HEK293T (cell line): Measurements from ENCODE around the gene MYH7.

Experiments used
- CTCF ChIA-PET: fragments of 350-600 bp; formaldehyde crosslinking; extraction: SDS; loops from one replicate; lab custom pipeline; 2021; ENCODE audit warnings: antibody characterized with exemption, inconsistent platforms; lab: Yijun Ruan, JAX
- POLR2A ChIA-PET: fragments of 350-600 bp; formaldehyde crosslinking; extraction: SDS; loops from one replicate; lab custom pipeline; 2020; ENCODE audit warnings: antibody characterized with exemption, inconsistent platforms; lab: Yijun Ruan, JAX
- DNase-seq: peaks from one replicate; pipeline ENCODE4 v3.0.0; 2012; ENCODE audit warnings: mixed read lengths; ENCODE audit errors: extremely low spot score
- ARNT ChIP-seq: fragments of 450-650 bp; IDR thresholded peaks from 2 replicates; pipeline ENCODE4 v1.6.1; 2017; ENCODE audit warnings: mild to moderate bottlenecking
- BHLHE40 ChIP-seq: fragments of 450-650 bp; IDR thresholded peaks from 2 replicates; pipeline ENCODE4 v1.6.1; 2016; ENCODE audit warnings: mild to moderate bottlenecking, moderate library complexity, borderline replicate concordance
- CTBP1 ChIP-seq: fragments of 450-650 bp; IDR thresholded peaks from 2 replicates; pipeline ENCODE4 v1.6.1; 2016; ENCODE audit warnings: borderline replicate concordance
- ELF4 ChIP-seq: fragments of 450-650 bp; IDR thresholded peaks from 2 replicates; pipeline ENCODE4 v1.6.1; 2017; ENCODE audit warnings: antibody characterized with exemption
- FOXA1 ChIP-seq: fragments of 450-650 bp; IDR thresholded peaks from 2 replicates; pipeline ENCODE4 v1.6.1; 2016; ENCODE audit warnings: mild to moderate bottlenecking
- FOXK2 ChIP-seq: fragments of 450-650 bp; IDR thresholded peaks from 2 replicates; pipeline ENCODE4 v1.6.1; 2016; ENCODE audit warnings: mild to moderate bottlenecking
- FOXM1 ChIP-seq: fragments of 450-650 bp; IDR thresholded peaks from 2 replicates; pipeline ENCODE4 v1.6.1; 2017; ENCODE audit warnings: mild to moderate bottlenecking, borderline replicate concordance
- HDGF ChIP-seq: fragments of 450-650 bp; IDR thresholded peaks from 2 replicates; pipeline ENCODE4 v1.6.1; 2017; ENCODE audit warnings: antibody characterized with exemption, borderline replicate concordance
- L3MBTL2 ChIP-seq: fragments of 450-650 bp; conservative IDR thresholded peaks from 2 replicates; pipeline ENCODE4 v1.6.1; 2016; ENCODE audit warnings: mild to moderate bottlenecking
- LEF1 ChIP-seq: fragments of 450-650 bp; IDR thresholded peaks from 2 replicates; pipeline ENCODE4 v1.6.1; 2017; ENCODE audit warnings: mild to moderate bottlenecking, borderline replicate concordance
- NFRKB ChIP-seq: fragments of 450-650 bp; IDR thresholded peaks from 2 replicates; pipeline ENCODE4 v1.6.1; 2016; ENCODE audit warnings: mild to moderate bottlenecking, moderate library complexity
- SP1 ChIP-seq: fragments of 450-650 bp; IDR thresholded peaks from 2 replicates; pipeline ENCODE4 v1.6.1; 2017
- SUZ12 ChIP-seq: fragments of 450-650 bp; IDR thresholded peaks from 2 replicates; pipeline ENCODE4 v1.6.1; 2016; ENCODE audit warnings: mild to moderate bottlenecking
- TARDBP ChIP-seq: fragments of 450-650 bp; IDR thresholded peaks from 2 replicates; pipeline ENCODE4 v1.6.1; 2016
- ZNF384 ChIP-seq: fragments of 450-650 bp; IDR thresholded peaks from 2 replicates; pipeline ENCODE4 v1.6.1; 2016
- TF ChIP-seq, protein P1 (sequence below): fragments of 450-650 bp; IDR thresholded peaks from 2 replicates; pipeline ENCODE4 v1.6.1; 2016

The MYH7 gene

GRCh38 chr14:23370221-23370620 lies 65.2 kb downstream of the MYH7 start:
- ChIA-PET CTCF (interaction anchor here (4.1 kb wide), 1 partner anchor 10 kb away, joined by 18 read pairs; no protein-coding TSS in a partner anchor), POLR2A (no interaction called here)
- DNase-seq = no peak
- TF ChIP-seq SUZ12 (no peak), L3MBTL2 (no peak), ELF4 (no peak), SP1 (no peak)

GRCh38 chr14:23366426-23366921 lies 69.0 kb downstream of the MYH7 start:
- POLR2A ChIA-PET = no interaction called here
- no peak for TF ChIP-seq ARNT
- no peak for TF ChIP-seq SUZ12
- TF ChIP-seq, protein P1, sequence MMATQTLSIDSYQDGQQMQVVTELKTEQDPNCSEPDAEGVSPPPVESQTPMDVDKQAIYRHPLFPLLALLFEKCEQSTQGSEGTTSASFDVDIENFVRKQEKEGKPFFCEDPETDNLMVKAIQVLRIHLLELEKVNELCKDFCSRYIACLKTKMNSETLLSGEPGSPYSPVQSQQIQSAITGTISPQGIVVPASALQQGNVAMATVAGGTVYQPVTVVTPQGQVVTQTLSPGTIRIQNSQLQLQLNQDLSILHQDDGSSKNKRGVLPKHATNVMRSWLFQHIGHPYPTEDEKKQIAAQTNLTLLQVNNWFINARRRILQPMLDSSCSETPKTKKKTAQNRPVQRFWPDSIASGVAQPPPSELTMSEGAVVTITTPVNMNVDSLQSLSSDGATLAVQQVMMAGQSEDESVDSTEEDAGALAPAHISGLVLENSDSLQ = no peak
- TF ChIP-seq CTBP1 = no peak
- TF ChIP-seq L3MBTL2 = no peak
- TF ChIP-seq BHLHE40 = no peak
- TF ChIP-seq ZNF384 = no peak
- no peak for TF ChIP-seq LEF1
- DNase-seq = no peak
- CTCF ChIA-PET = interaction anchor here (4.1 kb wide), 1 partner anchor 13 kb away, joined by 18 read pairs; no protein-coding TSS in a partner anchor

GRCh38 chr14:23365732-23366425 lies 69.6 kb downstream of the MYH7 start:
- no peak for DNase-seq
- TF ChIP-seq, protein P1 = no peak
- TF ChIP-seq BHLHE40 = no peak
- TF ChIP-seq NFRKB = no peak
- no peak for TF ChIP-seq TARDBP
- TF ChIP-seq CTBP1 = no peak
- CTCF ChIA-PET = no interaction called here
- POLR2A ChIA-PET = no interaction called here

- CTCF ChIA-PET = no interaction called here
- DNase-seq = no peak
- POLR2A ChIA-PET = no interaction called here
- TF ChIP-seq FOXK2 (no peak), HDGF (no peak), ELF4 (no peak), FOXA1 (no peak), FOXM1 (no peak)
Observed at GRCh38 chr14:23365036-23365731, 70.3 kb downstream of the MYH7 start, which contains the start of gene EFS. Gene EFS, minus strand, starts transcription at chr14:23365172. Its CDS starts 147 bp downstream, at chr14:23365025.

GRCh38 chr14:23364164-23365035 lies 71.1 kb downstream of the MYH7 start:
- CTCF ChIA-PET = interaction anchor here (0.9 to 1.0 kb wide), 2 partner anchors 11 to 37 kb away, joined by 3 read pairs; partner anchors contain the start of gene SLC22A17

More at GRCh38 chr14:23364164-23365035, 71.1 kb downstream of the MYH7 start:
- TF ChIP-seq NFRKB (no peak), CTBP1 (no peak), ZNF384 (no peak), ARNT (no peak), SUZ12 (no peak), ELF4 (no peak), BHLHE40 (no peak), FOXA1 (no peak)
- no peak for DNase-seq
- POLR2A ChIA-PET = interaction anchor here (0.8 kb wide), 1 partner anchor 12 kb away, joined by 3 read pairs; the partner anchor contains the start of gene SLC22A17
